ENCODE results near the gene TNS2.

TNS2 gene

DNA sequence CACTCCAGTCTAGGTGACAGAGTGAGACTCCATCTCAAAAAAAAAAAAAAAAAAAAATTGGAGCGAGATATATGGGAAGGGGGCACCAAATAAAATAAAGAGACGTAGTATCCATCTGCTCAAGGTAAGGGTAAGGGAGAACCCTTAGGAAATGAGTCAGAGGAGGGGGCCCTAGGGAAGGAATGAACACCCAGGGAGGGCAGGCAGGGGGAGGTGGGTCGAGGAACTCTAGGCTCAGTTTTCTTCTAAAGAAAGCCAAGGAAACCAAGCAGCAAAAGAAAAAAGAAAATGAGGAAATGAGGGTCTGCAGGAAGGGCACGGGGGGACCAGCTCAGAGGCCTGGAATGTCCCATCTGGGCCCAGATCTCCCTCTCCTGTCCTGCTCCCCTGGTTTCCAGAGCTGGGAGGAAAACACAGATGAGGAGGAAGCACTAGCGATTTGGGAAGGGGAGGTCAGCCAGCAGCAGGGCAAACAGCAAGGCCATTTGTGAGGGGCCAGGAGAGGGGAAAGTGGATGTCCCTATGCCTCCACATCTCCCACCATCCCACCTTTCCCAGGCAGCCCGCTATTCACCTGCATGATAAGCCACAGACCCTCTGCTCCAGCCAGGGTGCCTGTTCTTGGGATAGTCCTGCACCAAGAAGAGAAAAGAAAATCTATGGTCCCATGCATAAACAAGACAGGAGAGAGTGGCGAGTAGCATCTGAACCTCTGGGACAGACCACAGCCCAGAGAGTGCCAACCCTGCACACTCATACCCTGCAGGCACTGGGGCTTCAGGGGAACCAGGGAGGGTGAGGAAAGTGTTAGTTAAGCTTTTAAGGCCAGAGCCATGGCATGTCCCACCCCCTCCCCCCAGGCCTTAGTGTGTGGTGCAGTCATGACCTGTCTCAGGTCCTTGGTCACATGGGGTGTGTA lies 17.5 kb downstream of the TNS2 start:
- no peaks in the 10 kb centered on the region for H3K27me3 ChIP-seq (replicated peaks; ENCODE audit: control insufficient read depth, insufficient read depth, low read length)
- peak overlapping the region; percentile 89 for H3K9ac ChIP-seq (ENCODE audit: low read length)
- H3K4me1 ChIP-seq (ENCODE audit: control insufficient read depth, insufficient read depth, low read length) = peaks cover 89% of the 10 kb centered on the region
- H3K36me3 ChIP-seq (ENCODE audit: control insufficient read depth, insufficient read depth, low read length, severe bottlenecking) = peaks cover 19% of the 10 kb centered on the region
- no peaks in the 10 kb centered on the region for H3K9me3 ChIP-seq (ENCODE audit: control insufficient read depth, low read length)
- peak; percentile 33 for DNase-seq (ENCODE audit: low read depth)
- no peak overlapping the region for H3K4me3 ChIP-seq (ENCODE audit: low read length)

DNA sequence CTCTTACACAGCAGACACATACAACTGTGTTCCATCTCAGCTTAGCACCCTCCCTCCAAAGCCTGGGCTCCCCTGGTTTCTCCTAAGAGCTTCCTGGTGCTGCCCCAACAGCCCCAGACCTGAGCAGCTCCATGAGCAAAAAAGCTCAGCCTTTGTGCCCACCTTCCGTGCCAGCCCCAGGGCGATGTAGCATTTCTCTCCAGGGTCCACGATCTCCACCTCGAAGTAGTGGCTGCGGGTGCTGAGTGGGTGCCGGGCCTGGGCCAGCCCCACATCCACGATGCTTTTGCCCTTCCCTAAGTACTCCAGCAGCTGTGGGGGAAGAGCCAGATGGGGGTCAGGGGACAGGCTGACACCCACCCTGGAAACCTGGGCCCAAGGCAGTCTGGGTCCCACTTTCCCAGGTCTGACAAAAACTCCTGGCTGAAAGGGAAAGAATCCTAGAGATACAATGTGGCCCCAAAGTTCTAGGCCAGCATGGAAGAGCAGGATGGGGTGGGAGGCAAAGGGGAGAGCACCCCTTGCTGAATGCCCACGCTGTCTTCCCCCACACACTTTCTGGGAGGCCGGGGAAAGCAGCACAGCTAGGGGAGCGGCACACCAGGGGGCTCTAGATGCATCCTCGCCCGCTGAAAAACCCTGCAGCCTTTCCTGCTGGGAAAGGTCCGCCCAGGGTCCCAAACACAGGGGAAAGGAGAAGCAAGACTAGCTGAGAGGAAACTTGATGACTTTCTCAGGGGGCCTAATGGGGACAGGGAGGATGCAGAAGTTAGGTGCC lies 18.3 kb downstream of the TNS2 start:
- peak overlapping the region; percentile 89 for H3K9ac ChIP-seq (ENCODE audit: low read length)
- no peak for DNase-seq (ENCODE audit: low read depth)
- no peaks in the 10 kb centered on the region for H3K9me3 ChIP-seq (ENCODE audit: control insufficient read depth, low read length)
- no peak overlapping the region for H3K4me3 ChIP-seq (ENCODE audit: low read length)
- H3K36me3 ChIP-seq (ENCODE audit: control insufficient read depth, insufficient read depth, low read length, severe bottlenecking) = peaks cover 11% of the 10 kb centered on the region
- H3K27me3 ChIP-seq (replicated peaks; ENCODE audit: control insufficient read depth, insufficient read depth, low read length) = no peaks in the 10 kb centered on the region
- peaks cover 87% of the 10 kb centered on the region for H3K4me1 ChIP-seq (ENCODE audit: control insufficient read depth, insufficient read depth, low read length)

- peak; percentile 27 for DNase-seq (ENCODE audit: low read depth)
- Histone ChIP-seq H3K9ac (ENCODE audit: low read length) (peak overlapping the region; percentile 89), H3K27me3 (replicated peaks; ENCODE audit: control insufficient read depth, insufficient read depth, low read length) (no peaks in the 10 kb centered on the region), H3K36me3 (ENCODE audit: control insufficient read depth, insufficient read depth, low read length, severe bottlenecking) (peaks cover 5% of the 10 kb centered on the region), H3K9me3 (ENCODE audit: control insufficient read depth, low read length) (no peaks in the 10 kb centered on the region), H3K4me3 (ENCODE audit: low read length) (peak overlapping the region; percentile 30), H3K4me1 (ENCODE audit: control insufficient read depth, insufficient read depth, low read length) (peaks cover 83% of the 10 kb centered on the region)
Observed at GRCh38 chr12:53068811-53069585, 19.1 kb downstream of the TNS2 start.

DNA sequence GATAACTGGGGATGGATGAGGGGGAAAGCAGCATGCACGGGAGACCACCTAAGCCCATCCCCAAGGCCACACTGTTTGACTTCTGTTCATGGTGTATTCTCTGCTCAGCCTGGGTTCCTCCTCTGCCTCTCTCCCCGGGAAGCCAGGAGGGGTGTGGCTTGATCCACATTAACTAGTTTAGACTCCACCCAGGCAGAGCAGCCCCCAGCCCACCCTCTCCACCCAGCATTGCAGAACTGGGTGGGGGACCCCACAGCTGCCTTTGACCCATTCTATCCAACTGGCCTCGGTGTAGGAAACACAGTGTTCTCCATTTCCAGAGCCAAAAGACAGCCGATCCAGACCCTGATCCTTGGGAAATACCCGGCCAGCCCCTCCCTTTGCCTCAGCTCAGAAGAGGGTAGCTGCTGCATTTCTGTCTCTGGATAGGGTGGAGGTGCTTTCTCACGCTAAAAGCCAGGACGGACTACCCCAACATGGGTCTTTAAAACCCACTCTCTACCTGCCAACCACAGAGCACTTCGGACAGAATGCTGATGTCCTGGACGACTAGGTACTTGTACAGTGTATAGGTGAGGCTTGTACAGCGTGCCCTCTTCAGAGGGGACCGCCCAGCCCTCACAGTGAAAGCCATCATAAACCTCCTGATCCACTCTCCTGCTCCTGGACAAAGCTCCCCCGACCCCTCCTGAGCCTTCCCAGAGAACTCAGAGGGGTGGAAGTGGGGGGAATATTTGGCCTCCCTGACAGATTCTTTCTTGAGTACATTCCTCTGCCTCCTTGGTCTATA lies 20.0 kb downstream of the TNS2 start:
- peak; percentile 27 for DNase-seq (ENCODE audit: low read depth)
- Histone ChIP-seq H3K9ac (ENCODE audit: low read length) (peak overlapping the region; percentile 89), H3K27me3 (replicated peaks; ENCODE audit: control insufficient read depth, insufficient read depth, low read length) (no peaks in the 10 kb centered on the region), H3K4me3 (ENCODE audit: low read length) (peak overlapping the region; percentile 30), H3K4me1 (ENCODE audit: control insufficient read depth, insufficient read depth, low read length) (peaks cover 83% of the 10 kb centered on the region), H3K36me3 (ENCODE audit: control insufficient read depth, insufficient read depth, low read length, severe bottlenecking) (peaks cover 8% of the 10 kb centered on the region), H3K9me3 (ENCODE audit: control insufficient read depth, low read length) (no peaks in the 10 kb centered on the region)

DNA sequence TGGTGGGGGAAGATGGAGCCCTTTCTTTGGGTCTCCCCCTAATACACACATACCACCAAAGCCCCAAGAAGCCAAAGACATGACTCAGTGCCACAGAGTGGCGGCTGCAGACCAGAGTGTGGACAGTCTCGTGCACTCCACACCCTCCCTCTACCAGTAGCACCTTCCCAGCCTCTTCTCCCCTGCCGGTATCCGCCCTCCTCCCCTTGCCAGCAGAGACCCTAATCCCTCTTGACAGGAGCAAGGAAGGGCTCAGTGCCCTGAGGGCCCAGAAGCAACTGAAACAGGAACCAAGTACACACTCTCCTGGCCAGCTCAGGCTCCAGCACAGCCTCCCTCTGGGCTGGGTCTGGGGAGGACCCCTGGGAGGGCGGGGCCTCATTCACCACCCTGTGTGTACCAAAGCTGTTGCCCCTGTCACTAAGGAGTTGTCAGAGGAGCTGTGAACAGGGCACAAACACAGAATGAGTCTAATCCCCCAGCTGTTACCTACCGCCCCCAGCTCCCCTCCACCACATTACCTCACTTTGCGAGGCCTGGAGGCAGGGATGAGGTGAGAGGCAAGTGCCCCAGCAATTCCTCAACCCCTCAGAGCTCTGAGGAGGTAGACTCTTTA lies 21.1 kb downstream of the TNS2 start:
- H3K36me3 ChIP-seq (ENCODE audit: control insufficient read depth, insufficient read depth, low read length, severe bottlenecking) = peaks cover 15% of the 10 kb centered on the region
- peak overlapping the region; percentile 14 for H3K4me3 ChIP-seq (ENCODE audit: low read length)
- peaks cover 72% of the 10 kb centered on the region for H3K4me1 ChIP-seq (ENCODE audit: control insufficient read depth, insufficient read depth, low read length)
- H3K9ac ChIP-seq (ENCODE audit: low read length) = peak overlapping the region; percentile 89
- H3K9me3 ChIP-seq (ENCODE audit: control insufficient read depth, low read length) = no peaks in the 10 kb centered on the region
- no peaks in the 10 kb centered on the region for H3K27me3 ChIP-seq (replicated peaks; ENCODE audit: control insufficient read depth, insufficient read depth, low read length)
- no peak for DNase-seq (ENCODE audit: low read depth)

DNA sequence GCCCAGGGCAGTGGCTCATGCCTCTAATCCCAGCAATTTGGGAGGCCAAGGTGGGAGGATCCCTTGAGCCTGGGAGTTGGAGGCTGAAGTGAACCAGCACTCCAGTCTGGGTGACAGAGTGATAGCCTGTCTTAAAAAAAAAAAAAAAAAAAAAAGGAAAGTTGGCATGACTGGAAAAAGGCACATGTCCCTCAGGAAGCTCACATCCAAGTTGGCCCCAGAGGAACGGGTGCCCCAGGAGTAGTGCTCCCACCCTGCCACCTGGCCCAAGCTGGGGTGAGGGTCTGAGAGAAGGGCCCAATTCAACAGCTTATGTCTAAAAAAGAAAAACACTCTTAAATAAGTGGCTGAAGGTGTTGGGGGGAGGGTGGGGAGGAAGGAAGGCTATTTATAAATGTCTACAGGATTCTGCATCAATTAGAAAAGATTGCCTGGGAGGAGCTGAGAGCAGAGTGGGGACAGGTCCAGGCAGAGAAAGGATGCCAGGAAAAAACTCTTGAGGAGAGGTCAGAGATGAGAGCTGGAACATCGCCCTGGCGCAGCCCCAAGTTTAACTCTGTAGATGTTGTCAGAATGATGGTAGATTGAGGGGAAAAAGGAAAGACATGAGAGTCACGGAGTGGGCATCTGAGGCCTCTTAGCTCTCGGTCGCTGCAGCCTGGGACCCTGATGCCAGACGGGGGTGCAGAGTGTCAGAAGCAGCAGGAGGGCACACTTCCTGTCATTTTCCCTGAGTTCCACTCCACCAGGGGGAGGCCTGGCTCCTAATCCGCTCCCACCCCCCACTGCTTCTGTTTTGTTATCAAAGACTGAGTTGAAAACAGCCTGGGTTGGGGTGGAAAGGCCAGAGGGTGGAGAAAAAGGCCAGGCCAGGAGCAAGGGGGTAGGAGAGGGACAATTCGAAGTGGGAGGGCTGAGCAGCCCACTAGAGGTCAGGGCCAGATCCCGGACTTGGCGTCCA lies 22.0 kb downstream of the TNS2 start:
- no peaks in the 10 kb centered on the region for H3K9me3 ChIP-seq (ENCODE audit: control insufficient read depth, low read length)
- DNase-seq (ENCODE audit: low read depth) = no peak
- H3K4me3 ChIP-seq (ENCODE audit: low read length) = peak overlapping the region; percentile 53
- H3K9ac ChIP-seq (ENCODE audit: low read length) = peak overlapping the region; percentile 89
- H3K4me1 ChIP-seq (ENCODE audit: control insufficient read depth, insufficient read depth, low read length) = peaks cover 65% of the 10 kb centered on the region
- no peaks in the 10 kb centered on the region for H3K27me3 ChIP-seq (replicated peaks; ENCODE audit: control insufficient read depth, insufficient read depth, low read length)
- peaks cover 23% of the 10 kb centered on the region for H3K36me3 ChIP-seq (ENCODE audit: control insufficient read depth, insufficient read depth, low read length, severe bottlenecking)

DNA sequence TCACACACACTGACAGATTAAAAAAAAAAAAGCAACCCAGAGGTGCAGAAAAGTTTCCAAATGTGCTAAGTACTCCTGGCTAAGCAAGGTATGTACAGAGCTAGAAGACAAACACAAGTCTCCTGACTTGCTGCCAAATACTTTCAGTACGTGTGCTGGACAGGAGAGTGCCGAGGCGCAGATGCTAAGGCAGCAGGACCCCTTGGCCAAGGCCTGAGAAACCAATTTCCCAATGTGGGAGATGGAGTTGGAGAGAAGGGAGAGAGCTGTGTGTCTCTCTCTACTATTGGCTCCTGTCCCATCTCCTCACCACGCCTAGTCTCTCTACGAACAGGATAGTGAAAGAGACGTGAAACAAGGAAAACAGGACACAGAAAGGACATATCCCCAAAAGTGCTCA lies 24.0 kb downstream of the TNS2 start:
- peak overlapping the region; percentile 24 for H3K9ac ChIP-seq (ENCODE audit: low read length)
- no peaks in the 10 kb centered on the region for H3K9me3 ChIP-seq (ENCODE audit: control insufficient read depth, low read length)
- H3K36me3 ChIP-seq (ENCODE audit: control insufficient read depth, insufficient read depth, low read length, severe bottlenecking) = peaks cover 29% of the 10 kb centered on the region
- H3K27me3 ChIP-seq (replicated peaks; ENCODE audit: control insufficient read depth, insufficient read depth, low read length) = no peaks in the 10 kb centered on the region
- no peak for DNase-seq (ENCODE audit: low read depth)
- peak overlapping the region; percentile 5 for H3K4me3 ChIP-seq (ENCODE audit: low read length)
- peaks cover 62% of the 10 kb centered on the region for H3K4me1 ChIP-seq (ENCODE audit: control insufficient read depth, insufficient read depth, low read length)

- H3K9ac ChIP-seq (ENCODE audit: low read length) = peak overlapping the region; percentile 24
- H3K27me3 ChIP-seq (replicated peaks; ENCODE audit: control insufficient read depth, insufficient read depth, low read length) = no peaks in the 10 kb centered on the region
- H3K9me3 ChIP-seq (ENCODE audit: control insufficient read depth, low read length) = no peaks in the 10 kb centered on the region
- peaks cover 57% of the 10 kb centered on the region for H3K4me1 ChIP-seq (ENCODE audit: control insufficient read depth, insufficient read depth, low read length)
- peaks cover 29% of the 10 kb centered on the region for H3K36me3 ChIP-seq (ENCODE audit: control insufficient read depth, insufficient read depth, low read length, severe bottlenecking)
- DNase-seq (ENCODE audit: low read depth) = no peak
- peak overlapping the region; percentile 5 for H3K4me3 ChIP-seq (ENCODE audit: low read length)
Observed at GRCh38 chr12:53074283-53074998, 24.6 kb downstream of the TNS2 start.

DNA sequence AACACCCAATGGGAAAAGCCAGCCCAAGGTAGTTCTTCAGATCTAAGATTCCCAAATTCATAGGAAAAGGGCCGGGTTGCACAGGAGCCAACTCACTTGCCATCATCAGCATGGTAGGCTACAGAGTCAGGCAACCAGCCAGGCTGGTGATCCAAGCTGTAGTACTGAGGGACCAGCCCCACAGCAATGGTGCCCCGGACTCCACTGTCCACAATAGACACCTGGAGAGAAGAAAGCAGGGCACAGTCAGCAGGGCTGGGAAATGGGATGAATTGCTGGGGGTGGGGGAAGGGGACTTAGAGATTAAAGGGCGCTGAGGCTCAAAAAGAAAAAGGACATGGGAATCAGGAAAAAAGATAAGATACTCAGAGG lies 25.1 kb downstream of the TNS2 start:
- Histone ChIP-seq H3K4me1 (ENCODE audit: control insufficient read depth, insufficient read depth, low read length) (peaks cover 56% of the 10 kb centered on the region), H3K27me3 (replicated peaks; ENCODE audit: control insufficient read depth, insufficient read depth, low read length) (no peaks in the 10 kb centered on the region), H3K9me3 (ENCODE audit: control insufficient read depth, low read length) (no peaks in the 10 kb centered on the region), H3K36me3 (ENCODE audit: control insufficient read depth, insufficient read depth, low read length, severe bottlenecking) (peaks cover 29% of the 10 kb centered on the region), H3K4me3 (ENCODE audit: low read length) (no peak overlapping the region), H3K9ac (ENCODE audit: low read length) (no peak overlapping the region)
- DNase-seq (ENCODE audit: low read depth) = no peak
